Panc1 (cell line): ENCODE measurements around the gene IFFO2. TPM values are rescaled to one million over a fixed set of nuclear protein-coding genes. Genes with fewer than 3 reads are reported as not detected.

Experiments used
- ATAC-seq: fragments of 200-7000 bp; cut with Tn5 transposase; 2 replicates; pipeline ENCODE4 v1.9.1; 2020; ENCODE audit warnings: mild to moderate bottlenecking, moderate library complexity
- BruUV-seq: library from RNA; stranded (reverse); fragments of 400-500 nt; replicated peaks from 2 replicates; lab custom pipeline; 2021; lab: Mats Ljungman, UMichigan
- CTCF ChIA-PET: fragments of 300-600 bp; sonication (Branson Sonifier 250); formaldehyde crosslinking; loops from one replicate; lab custom pipeline; 2022; ENCODE audit warnings: antibody characterized with exemption; lab: Charles Lee
- POLR2A ChIA-PET: fragments of 300-600 bp; sonication (Branson Sonifier 250); formaldehyde crosslinking; loops from one replicate; lab custom pipeline; 2022; ENCODE audit warnings: antibody characterized with exemption; lab: Charles Lee
- DNase-seq: peaks from one replicate; pipeline ENCODE4 v3.0.0-alpha.2; 2010; ENCODE audit warnings: low read depth, low spot score
- H3K27ac ChIP-seq: 2 replicates; pipeline ENCODE4 v1.5.1; 2011; ENCODE audit warnings: mild to moderate bottlenecking, low read length, inconsistent platforms
- H3K27me3 ChIP-seq: fragments of 200-500 bp; sonication (Bioruptor generic); 2 replicates; pipeline ENCODE4 v1.6.0; 2014; ENCODE audit warnings: low read length, inconsistent platforms; ENCODE audit not compliant: control insufficient read depth, insufficient read depth
- H3K36me3 ChIP-seq: fragments of 200-500 bp; sonication (Bioruptor generic); 2 replicates; pipeline ENCODE4 v1.5.1; 2014; ENCODE audit warnings: inconsistent platforms, mild to moderate bottlenecking, low read length, moderate library complexity; ENCODE audit not compliant: control insufficient read depth, insufficient read depth
- H3K4me1 ChIP-seq: 2 replicates; pipeline ENCODE4 v1.5.1; 2011; ENCODE audit warnings: inconsistent platforms, mild to moderate bottlenecking, low read length, moderate library complexity; ENCODE audit not compliant: control insufficient read depth, insufficient read depth
- H3K4me3 ChIP-seq, 2 experiments: 2 replicates each; pipeline ENCODE4 v1.5.1; 2011 to 2012; ENCODE audit warnings: low read depth in 2 of 2, low read length in 2 of 2, mild to moderate bottlenecking in 2 of 2, inconsistent platforms in 1 of 2, moderate library complexity in 1 of 2
- H3K9me3 ChIP-seq: fragments of 200-500 bp; sonication (Bioruptor generic); 2 replicates; pipeline ENCODE4 v1.5.1; 2014; ENCODE audit warnings: low read depth, mild to moderate bottlenecking, inconsistent platforms, low read length, moderate library complexity; ENCODE audit not compliant: control insufficient read depth, insufficient read depth
- CTCF ChIP-seq: fragments of 450-650 bp; IDR thresholded peaks from 2 replicates; pipeline ENCODE4 v1.5.1; 2017; ENCODE audit warnings: mild to moderate bottlenecking
- POLR2AphosphoS5 ChIP-seq: IDR thresholded peaks from 2 replicates; pipeline ENCODE4 v1.6.1; 2012; ENCODE audit warnings: mild to moderate bottlenecking, low read depth, low read length, moderate library complexity
- REST ChIP-seq, 2 experiments: IDR thresholded peaks; 2 replicates each; pipeline ENCODE4 v1.6.1; 2011 to 2012; ENCODE audit warnings: low read depth in 2 of 2, control low read depth in 1 of 2, low read length in 1 of 2, mild to moderate bottlenecking in 1 of 2, moderate library complexity in 1 of 2; ENCODE audit not compliant: insufficient read depth in 1 of 2
- SIN3A ChIP-seq: IDR thresholded peaks from 2 replicates; pipeline ENCODE4 v1.6.1; 2012; ENCODE audit warnings: low read depth, mild to moderate bottlenecking, low read length, moderate library complexity, borderline replicate concordance; ENCODE audit not compliant: insufficient read depth
- TCF7L2 ChIP-seq: IDR thresholded peaks from 2 replicates; pipeline ENCODE4 v1.6.1; 2011; ENCODE audit warnings: mild to moderate bottlenecking, low read depth, low read length, inconsistent platforms
- in situ Hi-C: cut with HindIII; loops from 2 replicates; pipeline ENCODE4 v1.10.0; 2016; ENCODE audit warnings: low sequenced_read_pairs, low pct_unique_long_range_greater_than_20kb
- intact Hi-C: fragments of 100-400 bp; cut with micrococcal nuclease; formaldehyde crosslinking; loops from one replicate; pipeline ENCODE4 v1.10.0; 2022; ENCODE audit not compliant: unreplicated experiment
- total RNA-seq: library from RNA; stranded (reverse); gene quantifications from one replicate; pipeline ENCODE4 v1.2.1, GENCODE V29; 2021; ENCODE audit not compliant: unreplicated experiment

IFFO2 gene
- total RNA-seq, 1 experiment from 2014 or later = 59.4 TPM

DNA sequence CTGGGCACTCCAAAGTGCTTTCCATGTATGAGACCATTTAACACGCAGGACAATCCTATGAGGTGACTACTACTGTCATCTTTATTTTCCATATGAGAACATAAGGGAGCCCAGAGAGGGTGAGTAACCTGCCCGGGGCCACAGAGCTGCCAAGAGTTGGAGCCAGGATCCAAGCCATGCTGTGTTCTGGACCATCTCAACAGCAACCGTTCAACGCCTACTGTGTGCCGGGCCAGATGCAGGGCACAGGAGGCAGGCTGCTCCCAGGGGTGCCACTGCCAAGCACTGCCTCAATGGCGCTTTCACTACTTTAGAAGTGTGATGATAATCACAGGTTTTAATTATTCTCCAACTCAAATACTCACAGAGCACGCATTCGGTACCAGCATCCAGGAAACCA lies 57.9 kb downstream of the IFFO2 start:
- TF ChIP-seq SIN3A = no peak
- no peak for TF ChIP-seq REST (IDR thresholded peaks at IDR 0.05; ENCODE audit: insufficient read depth in 1 of 2, low read depth in 2 of 2, low read length in 1 of 2)
- no peak for TF ChIP-seq POLR2AphosphoS5
- no peak for TF ChIP-seq TCF7L2
- TF ChIP-seq CTCF = no peak
- in situ Hi-C loops (no loop called here), intact Hi-C loops (no loop called here)
- DNase-seq (no peak), ATAC-seq (no peak)
- Histone ChIP-seq H3K9me3 (no peaks in the 10 kb centered on the region), H3K4me3 (no peak overlapping the region), H3K4me1 (peaks cover 20% of the 10 kb centered on the region), H3K36me3 (peaks cover 4% of the 10 kb centered on the region), H3K27ac (no peak overlapping the region), H3K27me3 (no peaks in the 10 kb centered on the region)
- ChIA-PET POLR2A (no interaction called here), CTCF (no interaction called here)
- no TSS peak for BruUV-seq

- TF ChIP-seq REST (IDR thresholded peaks at IDR 0.05; ENCODE audit: insufficient read depth in 1 of 2, low read depth in 2 of 2, low read length in 1 of 2) (no peak), CTCF (no peak), TCF7L2 (no peak), SIN3A (no peak), POLR2AphosphoS5 (no peak)
- no peak for ATAC-seq
- no TSS peak for BruUV-seq
- in situ Hi-C loops = no loop called here
- no peak overlapping the region for H3K27ac ChIP-seq
- H3K4me3 ChIP-seq = no peak overlapping the region
- CTCF ChIA-PET = no interaction called here
- no peaks in the 10 kb centered on the region for H3K9me3 ChIP-seq
- peaks cover 3% of the 10 kb centered on the region for H3K4me1 ChIP-seq
- intact Hi-C loops = no loop called here
- no peaks in the 10 kb centered on the region; the same call in 1 of the 2 replicates for H3K36me3 ChIP-seq
- POLR2A ChIA-PET = no interaction called here
- DNase-seq = no peak
- no peaks in the 10 kb centered on the region for H3K27me3 ChIP-seq
Measured at GRCh38 chr1:18895317-18895716, 61.2 kb downstream of the IFFO2 start.
